K562 (cell line): Measurements from ENCODE around the gene BCL3. TPM values are rescaled to one million over a fixed set of nuclear protein-coding genes. Genes with fewer than 3 reads are reported as not detected.

Experiments
- BCOR ChIP-seq: fragments of 450-650 bp; IDR thresholded peaks from 2 replicates; pipeline ENCODE4 v1.6.1; 2016
- BRF1 ChIP-seq: IDR thresholded peaks from 3 replicates; pipeline ENCODE4 v1.6.1; 2011; ENCODE audit warnings: borderline replicate concordance, mild to moderate bottlenecking; ENCODE audit not compliant: insufficient read length; ENCODE audit errors: extremely low read depth
- CTBP1 ChIP-seq: fragments of 450-650 bp; IDR thresholded peaks from 2 replicates; pipeline ENCODE4 v1.6.1; 2016; ENCODE audit warnings: borderline replicate concordance
- EP400 ChIP-seq: fragments of 450-650 bp; IDR thresholded peaks from 2 replicates; pipeline ENCODE4 v1.6.1; 2017; ENCODE audit warnings: antibody characterized with exemption, mild to moderate bottlenecking, moderate library complexity
- ERF ChIP-seq: fragments of 450-650 bp; formaldehyde crosslinking; IDR thresholded peaks from 2 replicates; pipeline ENCODE4 v1.4.0; 2020; ENCODE audit warnings: mild to moderate bottlenecking, mixed read lengths
- FOXP1 ChIP-seq: sonication (generic); formaldehyde crosslinking; IDR thresholded peaks from 2 replicates; pipeline ENCODE4 v1.8.0; 2022; ENCODE audit warnings: mild to moderate bottlenecking, missing genetic modification reagents
- GTF2A2 ChIP-seq: IDR thresholded peaks from 2 replicates; pipeline ENCODE4 v1.6.1; 2016; ENCODE audit warnings: mild to moderate bottlenecking, missing genetic modification characterization, missing compliant biosample characterization
- HEY1 ChIP-seq: fragments of 250-450 bp; sonication (Bioruptor Pico); IDR thresholded peaks from 2 replicates; pipeline ENCODE4 v1.5.0; 2020; ENCODE audit warnings: mild to moderate bottlenecking, moderate library complexity, borderline replicate concordance
- HNRNPLL ChIP-seq: fragments of 200-400 bp; formaldehyde crosslinking; IDR thresholded peaks from 2 replicates; pipeline ENCODE4 v1.6.1; 2017; ENCODE audit warnings: low read length, low read depth, mild to moderate bottlenecking; ENCODE audit not compliant: poor library complexity, severe bottlenecking
- L3MBTL2 ChIP-seq: fragments of 450-650 bp; IDR thresholded peaks from 2 replicates; pipeline ENCODE4 v1.6.1; 2016; ENCODE audit warnings: mild to moderate bottlenecking, moderate library complexity
- MECOM ChIP-seq: fragments of 250-450 bp; sonication (Bioruptor Pico); IDR thresholded peaks from 2 replicates; pipeline ENCODE4 v1.8.0; 2022; ENCODE audit warnings: inconsistent platforms
- MTA3 ChIP-seq: fragments of 450-650 bp; formaldehyde crosslinking; IDR thresholded peaks from 2 replicates; pipeline ENCODE4 v1.6.1; 2017; ENCODE audit warnings: mild to moderate bottlenecking, borderline replicate concordance
- NELFE ChIP-seq: IDR thresholded peaks from 2 replicates; pipeline ENCODE4 v1.6.1; 2011; ENCODE audit warnings: mild to moderate bottlenecking; ENCODE audit not compliant: insufficient read depth, insufficient read length
- NUFIP1 ChIP-seq: fragments of 450-650 bp; IDR thresholded peaks from 2 replicates; pipeline ENCODE4 v1.6.1; 2018; ENCODE audit not compliant: partially characterized antibody
- PRMT5 ChIP-seq: sonication (generic); formaldehyde crosslinking; IDR thresholded peaks from 2 replicates; pipeline ENCODE4 v1.5.0; 2020; ENCODE audit warnings: missing genetic modification reagents
- PRPF4 ChIP-seq: fragments of 200-400 bp; formaldehyde crosslinking; IDR thresholded peaks from one replicate; pipeline ENCODE4 v1.6.1; 2017; ENCODE audit warnings: low read length, low read depth, mild to moderate bottlenecking; ENCODE audit not compliant: insufficient read depth, poor library complexity, severe bottlenecking
- PTTG1 ChIP-seq: fragments of 450-650 bp; IDR thresholded peaks from 2 replicates; pipeline ENCODE4 v1.6.1; 2016; ENCODE audit warnings: low read depth, mild to moderate bottlenecking, missing genetic modification characterization, missing compliant biosample characterization
- RBFOX2 ChIP-seq: fragments of 200-400 bp; formaldehyde crosslinking; IDR thresholded peaks from 2 replicates; pipeline ENCODE4 v1.6.1; 2017; ENCODE audit warnings: low read depth, mild to moderate bottlenecking, low read length, moderate library complexity
- SAP30 ChIP-seq: fragments of 200-600 bp; sonication (generic); IDR thresholded peaks from 2 replicates; pipeline ENCODE4 v1.6.1; 2012; ENCODE audit warnings: borderline replicate concordance, low read depth, mild to moderate bottlenecking, moderate library complexity, low read length, control low read depth, inconsistent platforms; ENCODE audit not compliant: insufficient read depth, poor library complexity, severe bottlenecking
- ZKSCAN1 ChIP-seq: fragments of 150-350 bp; IDR thresholded peaks from 2 replicates; pipeline ENCODE4 v1.6.1; 2016; ENCODE audit warnings: low read depth, low read length
- ZNF175 ChIP-seq: fragments of 200-800 bp; sonication (Bioruptor generic); IDR thresholded peaks from 2 replicates; pipeline ENCODE4 v1.6.1; 2016; ENCODE audit warnings: low read depth, mild to moderate bottlenecking, missing genetic modification characterization, missing compliant biosample characterization
- ZNF239 ChIP-seq: fragments of 250-450 bp; sonication (Bioruptor Pico); IDR thresholded peaks from 2 replicates; pipeline ENCODE4 v1.4.0; 2020; ENCODE audit warnings: mild to moderate bottlenecking
- ZNF395 ChIP-seq: fragments of 200-800 bp; sonication (Bioruptor generic); IDR thresholded peaks from 2 replicates; pipeline ENCODE4 v1.6.1; 2017; ENCODE audit warnings: missing genetic modification characterization, missing compliant biosample characterization
- ZNF696 ChIP-seq: fragments of 250-450 bp; sonication (Bioruptor Pico); conservative IDR thresholded peaks from 2 replicates; pipeline ENCODE4 v1.4.0; 2020; ENCODE audit warnings: mild to moderate bottlenecking, moderate library complexity
- ZZZ3 ChIP-seq: fragments of 450-650 bp; IDR thresholded peaks from 2 replicates; pipeline ENCODE4 v1.6.1; 2016; ENCODE audit warnings: antibody characterized with exemption, mild to moderate bottlenecking, moderate library complexity
- polyA plus RNA-seq, 8 experiments: library from polyadenylated mRNA; depleted of rRNA in 4 of 8; stranded (reverse) in 5 of 8; unstranded in 3 of 8; fragments of >200 nt; fragmentation: Nextera tagmentation in 2 of 8; fragmentation: Illumina TruSeq in 1 of 8; extraction: Ambion mirVana in 2 of 8; extraction: Trizol in 1 of 8; gene quantifications; 2 replicates each; pipeline versions ENCODE4 v1.2.1 to v1.2.3, GENCODE V29; 2011 to 2014; ENCODE audit warnings: inconsistent platforms in 1 of 8, missing spikeins in 1 of 8
- total RNA-seq, 7 experiments: library from RNA; depleted of rRNA in 6 of 7; stranded (reverse); fragments of >200 nt in 6 of 7; fragmentation: Illumina TruSeq in 2 of 7; extraction: Trizol in 2 of 7; gene quantifications; 2 replicates each; pipeline versions ENCODE4 v1.2.1 to v1.2.3, GENCODE V29; 2011 to 2021; ENCODE audit warnings: low replicate concordance in 1 of 7
- TF ChIP-seq, protein P1 (sequence below), 2 experiments: fragments of 450-650 bp in 1 of 2; IDR thresholded peaks; 2 replicates each; pipeline ENCODE4 v1.6.1; 2011 to 2017; ENCODE audit warnings: low read depth in 2 of 2, antibody characterized with exemption in 1 of 2, borderline replicate concordance in 1 of 2, low read length in 1 of 2, mild to moderate bottlenecking in 1 of 2, mixed read lengths in 1 of 2; ENCODE audit not compliant: control insufficient read depth in 1 of 2

BCL3 gene
- total and polyA plus RNA-seq, 9 of the 15 experiments (the other 6 are each of a cell fraction or from before 2014, with no cell fraction given), result 0.03 to 2.4 (median 0.50) TPM; not detected in 1

DNA sequence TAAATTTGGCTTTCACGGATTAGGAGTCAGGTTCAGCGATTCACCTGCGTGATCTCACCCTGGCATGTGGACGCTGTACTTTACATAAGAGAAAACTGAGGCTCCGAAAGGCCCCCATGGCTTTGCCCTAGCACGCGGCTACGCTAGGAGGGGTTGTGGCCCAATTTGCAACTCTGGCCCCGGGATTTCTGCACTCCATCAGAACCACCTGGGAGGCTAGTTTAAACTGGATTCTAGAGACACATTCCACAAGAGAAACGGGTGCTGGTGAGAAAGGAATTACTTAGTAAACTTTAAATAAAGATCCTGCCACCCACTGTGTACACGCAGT is 6.2 kb downstream of the BCL3 start (continued):
- TF ChIP-seq PRPF4 (no peak), BRF1 (no peak), RBFOX2 (peak; percentile 31), HNRNPLL (no peak), FOXP1 (CRISPR knock-in tag) (no peak), ZNF395 (0 out of 2 replicates have a peak, but pooled peaks have one; percentile 45), PRMT5 (CRISPR knock-in tag) (no peak), BCOR (no peak), ZNF239 (CRISPR knock-in tag) (no peak), ERF (CRISPR knock-in tag) (peak; percentile 14; the same call in 1 of the 2 replicates), NUFIP1 (no peak), GTF2A2 (tag) (0 out of 2 replicates have a peak, but pooled peaks have one; percentile 34), ZZZ3 (no peak), SAP30 (no peak), L3MBTL2 (peak; percentile 80), PTTG1 (tag) (no peak), CTBP1 (no peak), NELFE (no peak), HEY1 (CRISPR knock-in tag) (no peak), ZNF696 (CRISPR knock-in tag) (no peak), MTA3 (no peak), ZKSCAN1 (no peak), MECOM (CRISPR knock-in tag) (no peak), ZNF175 (CRISPR knock-in tag) (no peak), EP400 (0 out of 2 replicates have a peak, but pooled peaks have one; percentile 12)
- TF ChIP-seq, protein P1, sequence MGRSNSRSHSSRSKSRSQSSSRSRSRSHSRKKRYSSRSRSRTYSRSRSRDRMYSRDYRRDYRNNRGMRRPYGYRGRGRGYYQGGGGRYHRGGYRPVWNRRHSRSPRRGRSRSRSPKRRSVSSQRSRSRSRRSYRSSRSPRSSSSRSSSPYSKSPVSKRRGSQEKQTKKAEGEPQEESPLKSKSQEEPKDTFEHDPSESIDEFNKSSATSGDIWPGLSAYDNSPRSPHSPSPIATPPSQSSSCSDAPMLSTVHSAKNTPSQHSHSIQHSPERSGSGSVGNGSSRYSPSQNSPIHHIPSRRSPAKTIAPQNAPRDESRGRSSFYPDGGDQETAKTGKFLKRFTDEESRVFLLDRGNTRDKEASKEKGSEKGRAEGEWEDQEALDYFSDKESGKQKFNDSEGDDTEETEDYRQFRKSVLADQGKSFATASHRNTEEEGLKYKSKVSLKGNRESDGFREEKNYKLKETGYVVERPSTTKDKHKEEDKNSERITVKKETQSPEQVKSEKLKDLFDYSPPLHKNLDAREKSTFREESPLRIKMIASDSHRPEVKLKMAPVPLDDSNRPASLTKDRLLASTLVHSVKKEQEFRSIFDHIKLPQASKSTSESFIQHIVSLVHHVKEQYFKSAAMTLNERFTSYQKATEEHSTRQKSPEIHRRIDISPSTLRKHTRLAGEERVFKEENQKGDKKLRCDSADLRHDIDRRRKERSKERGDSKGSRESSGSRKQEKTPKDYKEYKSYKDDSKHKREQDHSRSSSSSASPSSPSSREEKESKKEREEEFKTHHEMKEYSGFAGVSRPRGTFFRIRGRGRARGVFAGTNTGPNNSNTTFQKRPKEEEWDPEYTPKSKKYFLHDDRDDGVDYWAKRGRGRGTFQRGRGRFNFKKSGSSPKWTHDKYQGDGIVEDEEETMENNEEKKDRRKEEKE (IDR thresholded peaks at IDR 0.05; ENCODE audit: borderline replicate concordance in 1 of 2, control insufficient read depth in 1 of 2, low read depth in 2 of 2, low read length in 1 of 2), result no peak
